IMR-90 (cell line): ENCODE measurements around the gene CYFIP2. TPM values are rescaled to one million over a fixed set of nuclear protein-coding genes. Genes with fewer than 3 reads are reported as not detected.
A peak's percentile ranks its signal among the peaks of the same experiment; 100 is the strongest.

Source experiments
- ATAC-seq: fragments of 200-7000 bp; cut with Tn5 transposase; 2 replicates; pipeline ENCODE4 v1.9.1; 2020; ENCODE audit warnings: low read depth, mild to moderate bottlenecking, moderate library complexity
- BruUV-seq: library from RNA; stranded (reverse); fragments of 400-500 nt; replicated peaks from 2 replicates; lab custom pipeline; 2021; lab: Mats Ljungman, UMichigan
- CTCF ChIA-PET: fragments of 300-600 bp; formaldehyde crosslinking; extraction: SDS; loops from one replicate; lab custom pipeline; 2021; ENCODE audit warnings: antibody characterized with exemption; lab: Yijun Ruan, JAX
- POLR2A ChIA-PET: fragments of 300-600 bp; sonication (Branson Sonifier 250); formaldehyde crosslinking; loops from one replicate; lab custom pipeline; 2022; ENCODE audit warnings: antibody characterized with exemption; ENCODE audit not compliant: unreplicated experiment; lab: Charles Lee
- DNase-seq: peaks from one replicate; pipeline ENCODE4 v3.0.0; 2013
- H2AFZ ChIP-seq: replicated peaks from 2 replicates; pipeline ENCODE3; 2013; ENCODE audit warnings: low read length, mild to moderate bottlenecking; ENCODE audit not compliant: poor library complexity
- H2AK5ac ChIP-seq: 2 replicates; pipeline ENCODE4 v1.6.1; 2013; ENCODE audit warnings: low read depth, low read length, inconsistent platforms
- H2AK9ac ChIP-seq: replicated peaks from 2 replicates; pipeline ENCODE3; 2013; ENCODE audit warnings: mild to moderate bottlenecking, low read depth, low read length, moderate library complexity; ENCODE audit not compliant: poor library complexity
- H2BK120ac ChIP-seq: 2 replicates; pipeline ENCODE4 v1.6.1; 2013; ENCODE audit warnings: low read depth, low read length, inconsistent platforms
- H2BK15ac ChIP-seq: 3 replicates; pipeline ENCODE4 v1.6.1; 2013; ENCODE audit warnings: low read depth, low read length, inconsistent platforms
- H2BK20ac ChIP-seq: 2 replicates; pipeline ENCODE4 v1.6.1; 2013; ENCODE audit warnings: low read depth, mild to moderate bottlenecking, inconsistent platforms, low read length, moderate library complexity
- H2BK5ac ChIP-seq: 2 replicates; pipeline ENCODE4 v1.6.1; 2013; ENCODE audit warnings: mild to moderate bottlenecking, low read depth, low read length, inconsistent platforms; ENCODE audit not compliant: poor library complexity, severe bottlenecking
- H3K14ac ChIP-seq: replicated peaks from 2 replicates; pipeline ENCODE4 v1.6.1; 2013; ENCODE audit warnings: low read depth, low read length, inconsistent platforms
- H3K18ac ChIP-seq: 2 replicates; pipeline ENCODE4 v1.6.1; 2013; ENCODE audit warnings: low read depth, low read length, control low read depth
- H3K23ac ChIP-seq: 2 replicates; pipeline ENCODE4 v1.6.1; 2013; ENCODE audit warnings: low read depth, low read length, inconsistent platforms
- H3K27ac ChIP-seq: 2 replicates; pipeline ENCODE4 v1.5.1; 2013; ENCODE audit warnings: mild to moderate bottlenecking, control low read depth, low read length; ENCODE audit not compliant: insufficient read depth
- H3K27me3 ChIP-seq: 2 replicates; pipeline ENCODE4 v1.6.1; 2013; ENCODE audit warnings: low read length; ENCODE audit not compliant: control insufficient read depth, insufficient read depth
- H3K36me3 ChIP-seq: 2 replicates; pipeline ENCODE4 v1.6.1; 2013; ENCODE audit warnings: low read length, mixed read lengths; ENCODE audit not compliant: control insufficient read depth, insufficient read depth
- H3K4ac ChIP-seq: 2 replicates; pipeline ENCODE4 v1.6.1; 2013; ENCODE audit warnings: low read depth, low read length, inconsistent platforms
- H3K4me1 ChIP-seq: 2 replicates; pipeline ENCODE4 v1.6.1; 2013; ENCODE audit warnings: low read length, mixed read lengths; ENCODE audit not compliant: control insufficient read depth, insufficient read depth
- H3K4me2 ChIP-seq: 2 replicates; pipeline ENCODE4 v1.6.1; 2013; ENCODE audit warnings: low read depth, mild to moderate bottlenecking, control low read depth, low read length, moderate library complexity
- H3K4me3 ChIP-seq: 2 replicates; pipeline ENCODE4 v1.5.1; 2013; ENCODE audit warnings: low read depth, mild to moderate bottlenecking, control low read depth, low read length, moderate library complexity; ENCODE audit not compliant: insufficient read depth
- H3K56ac ChIP-seq: 2 replicates; pipeline ENCODE4 v1.6.1; 2013; ENCODE audit warnings: low read length, inconsistent platforms; ENCODE audit not compliant: insufficient read depth; ENCODE audit errors: extremely low read depth
- H3K79me1 ChIP-seq, 2 experiments: 2 replicates each; pipeline ENCODE4 v1.6.1; 2013; ENCODE audit warnings: low read length in 2 of 2, inconsistent platforms in 1 of 2, low read depth in 1 of 2
- H3K9ac ChIP-seq: 2 replicates; pipeline ENCODE4 v1.6.1; 2013; ENCODE audit warnings: low read depth, low read length, control low read depth
- H3K9me1 ChIP-seq: 2 replicates; pipeline ENCODE4 v1.6.1; 2013; ENCODE audit warnings: low read length, inconsistent platforms; ENCODE audit not compliant: insufficient read depth
- H3K9me3 ChIP-seq: 2 replicates; pipeline ENCODE4 v1.6.1; 2013; ENCODE audit warnings: low read length; ENCODE audit not compliant: control insufficient read depth, insufficient read depth
- H4K20me1 ChIP-seq: 2 replicates; pipeline ENCODE4 v1.6.1; 2013; ENCODE audit warnings: low read length, inconsistent platforms; ENCODE audit not compliant: insufficient read depth
- H4K5ac ChIP-seq: 2 replicates; pipeline ENCODE4 v1.6.1; 2013; ENCODE audit warnings: mild to moderate bottlenecking, low read depth, low read length, control low read depth
- H4K8ac ChIP-seq, 2 experiments: 2 replicates each; pipeline ENCODE4 v1.6.1; 2013; ENCODE audit warnings: low read depth in 2 of 2, low read length in 2 of 2, control low read depth in 1 of 2, inconsistent platforms in 1 of 2
- H4K91ac ChIP-seq: 2 replicates; pipeline ENCODE4 v1.6.1; 2013; ENCODE audit warnings: low read depth, low read length, inconsistent platforms; ENCODE audit not compliant: insufficient read depth
- BHLHE40 ChIP-seq: fragments of 150-350 bp; IDR thresholded peaks from 2 replicates; pipeline ENCODE4 v1.6.1; 2016; ENCODE audit warnings: mild to moderate bottlenecking, low read depth, low read length
- FOS ChIP-seq: fragments of 150-350 bp; IDR thresholded peaks from 2 replicates; pipeline ENCODE4 v1.6.1; 2016; ENCODE audit warnings: low read depth, low read length
- MAZ ChIP-seq: IDR thresholded peaks from 2 replicates; pipeline ENCODE4 v1.6.1; 2012; ENCODE audit warnings: low read depth, mild to moderate bottlenecking, low read length, improper control_type of control experiment, moderate library complexity, borderline replicate concordance
- RAD21 ChIP-seq: IDR thresholded peaks from 2 replicates; pipeline ENCODE4 v1.6.1; 2012; ENCODE audit warnings: low read length, improper control_type of control experiment
- RFX5 ChIP-seq: IDR thresholded peaks from 2 replicates; pipeline ENCODE4 v1.8.0; 2012; ENCODE audit warnings: low read depth, mild to moderate bottlenecking, low read length, moderate library complexity
- SMC3 ChIP-seq: fragments of 150-350 bp; IDR thresholded peaks from 2 replicates; pipeline ENCODE4 v1.6.1; 2016; ENCODE audit warnings: low read depth, mild to moderate bottlenecking, antibody characterized with exemption, low read length, moderate library complexity
- WGBS, 2 experiments: methylation state at CpG; one replicate each; pipeline versions ENCODE4 v1.1.5 to v1.1.7; 2013; ENCODE audit warnings: missing lambda C conversion rate in 2 of 2; ENCODE audit not compliant: insufficient read length in 1 of 2; ENCODE audit errors: extremely low coverage in 2 of 2; 5-methylcytosine and 5-hydroxymethylcytosine counted together
- dilution Hi-C: fragments of 300-500 bp; cut with HindIII; formaldehyde crosslinking; loops from one replicate; pipeline ENCODE4 v1.14.3; 2018; ENCODE audit warnings: low sequenced_read_pairs; ENCODE audit not compliant: unreplicated experiment
- in situ Hi-C: fragments of 300-500 bp; cut with MboI; formaldehyde crosslinking; loops from 3 replicates; pipeline ENCODE4 v1.14.3; 2019; ENCODE audit warnings: low sequenced_read_pairs, inconsistent platforms, mixed read lengths
- intact Hi-C: fragments of 100-400 bp; cut with micrococcal nuclease; formaldehyde crosslinking; loops from 2 replicates; pipeline ENCODE4 v1.10.0; 2022
- polyA plus RNA-seq, 3 experiments: library from polyadenylated mRNA; depleted of rRNA; stranded (reverse); fragments of >200 nt; gene quantifications; 2 replicates each; pipeline ENCODE4 v1.2.3, GENCODE V29; 2012; ENCODE audit warnings: low replicate concordance in 1 of 3
- total RNA-seq: library from RNA; depleted of rRNA; stranded (reverse); fragments of >200 nt; gene quantifications from 2 replicates; pipeline ENCODE4 v1.2.3, GENCODE V29; 2012
- TF ChIP-seq, protein P1 (sequence below): fragments of 150-350 bp; IDR thresholded peaks from 2 replicates; pipeline ENCODE4 v1.6.1; 2016; ENCODE audit warnings: low read depth, mild to moderate bottlenecking, low read length, moderate library complexity, borderline replicate concordance
- TF ChIP-seq, protein P2 (sequence below): conservative IDR thresholded peaks from 2 replicates; pipeline ENCODE4 v1.5.1; 2012; ENCODE audit warnings: mild to moderate bottlenecking, low read depth, low read length, improper control_type of control experiment
- TF ChIP-seq, protein P3 (sequence below): fragments of 150-350 bp; IDR thresholded peaks from 2 replicates; pipeline ENCODE4 v1.6.1; 2017; ENCODE audit warnings: mild to moderate bottlenecking, antibody characterized with exemption, low read length, low read depth

CYFIP2 gene
- total and polyA plus RNA-seq, 2 of the 4 experiments (the other 2 are of a cell fraction), result 6.8 to 13.4 TPM

DNA sequence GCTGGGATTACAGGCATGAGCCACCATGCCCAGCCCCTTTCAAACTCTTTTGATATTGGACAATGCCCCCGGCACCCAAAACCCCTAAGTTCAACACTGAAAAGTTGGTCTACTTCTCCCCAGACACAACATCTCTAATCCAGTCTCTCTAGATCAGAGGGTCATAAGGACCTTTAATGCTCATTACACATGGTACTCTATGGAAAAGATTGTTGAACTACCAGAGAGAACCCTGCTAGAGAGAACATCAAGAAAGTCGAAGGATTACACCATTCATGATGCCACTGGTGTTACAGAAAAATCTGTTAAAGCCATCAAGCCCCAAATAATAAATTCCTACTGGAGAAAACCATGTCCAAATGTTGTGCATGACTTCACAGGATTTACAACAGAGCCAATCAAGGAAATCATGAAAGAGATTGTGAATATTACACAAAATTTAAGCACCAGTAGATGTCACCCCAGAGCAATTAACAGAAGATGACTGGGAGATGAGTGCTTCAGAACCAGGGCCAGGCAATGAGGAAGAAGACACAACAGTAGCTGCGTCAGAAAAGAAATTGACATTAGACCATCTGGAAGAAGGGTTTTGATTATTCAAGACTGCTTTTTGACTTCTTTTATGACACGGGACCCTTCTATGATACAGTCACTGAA lies 165.7 kb downstream of the CYFIP2 start:
- no peak overlapping the region for H3K9ac ChIP-seq
- H2AK9ac ChIP-seq, result no peak overlapping the region
- H3K56ac ChIP-seq, result no peak overlapping the region
- dilution Hi-C loops (no loop called here), in situ Hi-C loops (no loop called here), intact Hi-C loops (loop anchor here (1.0 to 2.0 kb wide), 5 partner anchors 45 to 312 kb away; partner anchors contain the start of gene LSM11)
- no peak overlapping the region for H2AK5ac ChIP-seq
- ChIA-PET POLR2A (no interaction called here), CTCF (interaction anchor here (0.6 to 1.3 kb wide), 10 partner anchors 9 to 157 kb away, joined by 3 to 8 read pairs (median 3); no protein-coding TSS in a partner anchor)
- TF ChIP-seq RAD21 (peak; percentile 65), BHLHE40 (no peak), RFX5 (no peak), FOS (no peak), MAZ (no peak), SMC3 (peak; percentile 72)
- TF ChIP-seq, protein P1, sequence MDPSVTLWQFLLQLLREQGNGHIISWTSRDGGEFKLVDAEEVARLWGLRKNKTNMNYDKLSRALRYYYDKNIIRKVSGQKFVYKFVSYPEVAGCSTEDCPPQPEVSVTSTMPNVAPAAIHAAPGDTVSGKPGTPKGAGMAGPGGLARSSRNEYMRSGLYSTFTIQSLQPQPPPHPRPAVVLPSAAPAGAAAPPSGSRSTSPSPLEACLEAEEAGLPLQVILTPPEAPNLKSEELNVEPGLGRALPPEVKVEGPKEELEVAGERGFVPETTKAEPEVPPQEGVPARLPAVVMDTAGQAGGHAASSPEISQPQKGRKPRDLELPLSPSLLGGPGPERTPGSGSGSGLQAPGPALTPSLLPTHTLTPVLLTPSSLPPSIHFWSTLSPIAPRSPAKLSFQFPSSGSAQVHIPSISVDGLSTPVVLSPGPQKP, result no peak
- TF ChIP-seq, protein P2, sequence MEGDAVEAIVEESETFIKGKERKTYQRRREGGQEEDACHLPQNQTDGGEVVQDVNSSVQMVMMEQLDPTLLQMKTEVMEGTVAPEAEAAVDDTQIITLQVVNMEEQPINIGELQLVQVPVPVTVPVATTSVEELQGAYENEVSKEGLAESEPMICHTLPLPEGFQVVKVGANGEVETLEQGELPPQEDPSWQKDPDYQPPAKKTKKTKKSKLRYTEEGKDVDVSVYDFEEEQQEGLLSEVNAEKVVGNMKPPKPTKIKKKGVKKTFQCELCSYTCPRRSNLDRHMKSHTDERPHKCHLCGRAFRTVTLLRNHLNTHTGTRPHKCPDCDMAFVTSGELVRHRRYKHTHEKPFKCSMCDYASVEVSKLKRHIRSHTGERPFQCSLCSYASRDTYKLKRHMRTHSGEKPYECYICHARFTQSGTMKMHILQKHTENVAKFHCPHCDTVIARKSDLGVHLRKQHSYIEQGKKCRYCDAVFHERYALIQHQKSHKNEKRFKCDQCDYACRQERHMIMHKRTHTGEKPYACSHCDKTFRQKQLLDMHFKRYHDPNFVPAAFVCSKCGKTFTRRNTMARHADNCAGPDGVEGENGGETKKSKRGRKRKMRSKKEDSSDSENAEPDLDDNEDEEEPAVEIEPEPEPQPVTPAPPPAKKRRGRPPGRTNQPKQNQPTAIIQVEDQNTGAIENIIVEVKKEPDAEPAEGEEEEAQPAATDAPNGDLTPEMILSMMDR, result peak; percentile 59
- TF ChIP-seq, protein P3, sequence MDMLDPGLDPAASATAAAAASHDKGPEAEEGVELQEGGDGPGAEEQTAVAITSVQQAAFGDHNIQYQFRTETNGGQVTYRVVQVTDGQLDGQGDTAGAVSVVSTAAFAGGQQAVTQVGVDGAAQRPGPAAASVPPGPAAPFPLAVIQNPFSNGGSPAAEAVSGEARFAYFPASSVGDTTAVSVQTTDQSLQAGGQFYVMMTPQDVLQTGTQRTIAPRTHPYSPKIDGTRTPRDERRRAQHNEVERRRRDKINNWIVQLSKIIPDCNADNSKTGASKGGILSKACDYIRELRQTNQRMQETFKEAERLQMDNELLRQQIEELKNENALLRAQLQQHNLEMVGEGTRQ, result no peak
- no peak overlapping the region for H2BK20ac ChIP-seq
- H4K91ac ChIP-seq, result no peak overlapping the region
- H2BK120ac ChIP-seq, result peak overlapping the region; percentile 14; the same call in 1 of the 2 replicates
- H4K5ac ChIP-seq, result no peak overlapping the region
- no peak overlapping the region for H3K18ac ChIP-seq
- H3K23ac ChIP-seq, result no peak overlapping the region
- H4K20me1 ChIP-seq, result no peaks in the 10 kb centered on the region
- H3K79me1 ChIP-seq, result no peaks in the 10 kb centered on the region
- WGBS, 2 experiments, result 58% methylated on average over 2 of the region's 4 CpGs; no CpG with 5 or more reads in 1 of the 2 experiments
- no peaks in the 10 kb centered on the region for H3K9me1 ChIP-seq
- no peaks in the 10 kb centered on the region for H3K4me1 ChIP-seq
- no peaks in the 10 kb centered on the region for H3K36me3 ChIP-seq
- H2AFZ ChIP-seq, result no peak overlapping the region
- no peak overlapping the region for H3K27ac ChIP-seq
- no TSS peak for BruUV-seq
- H3K4me2 ChIP-seq, result no peak overlapping the region
- H3K4me3 ChIP-seq, result no peak overlapping the region
- H4K8ac ChIP-seq, result no peak overlapping the region; a peak in 1 of 4 replicates
- no peak overlapping the region; the same call in 1 of the 2 replicates for H3K4ac ChIP-seq
- H2BK15ac ChIP-seq, result no peak overlapping the region
- no peaks in the 10 kb centered on the region for H3K27me3 ChIP-seq
- DNase-seq (peak; percentile 69), ATAC-seq (peak; percentile 98)
- H3K9me3 ChIP-seq, result no peaks in the 10 kb centered on the region
- H2BK5ac ChIP-seq, result no peak overlapping the region
- no peak overlapping the region for H3K14ac ChIP-seq
